GM12874 (cell line): ENCODE results near the gene ABHD12B.

Source experiments
- CTCF ChIP-seq: IDR thresholded peaks from 2 replicates; pipeline ENCODE4 v1.5.1; 2011; ENCODE audit warnings: low read depth, mild to moderate bottlenecking, control low read depth, low read length, moderate library complexity; ENCODE audit not compliant: insufficient read depth

ABHD12B gene

GRCh38 chr14:50932592-50933495 lies 61.0 kb downstream of the ABHD12B start:
- no peak for TF ChIP-seq CTCF

GRCh38 chr14:50935126-50936015 lies 63.5 kb downstream of the ABHD12B start:
- TF ChIP-seq CTCF = no peak

GRCh38 chr14:50936016-50936340 lies 64.1 kb downstream of the ABHD12B start:
- TF ChIP-seq CTCF = no peak

GRCh38 chr14:50936882-50937281 lies 65.0 kb downstream of the ABHD12B start:
- TF ChIP-seq CTCF = no peak

- TF ChIP-seq CTCF = no peak
Measured at GRCh38 chr14:50937325-50937724, 65.5 kb downstream of the ABHD12B start.

- TF ChIP-seq CTCF = no peak
Measured at GRCh38 chr14:50937800-50938199, 65.9 kb downstream of the ABHD12B start.

- TF ChIP-seq CTCF = no peak
Measured at GRCh38 chr14:50941151-50941550, 69.3 kb downstream of the ABHD12B start.
